Progenitor cell of endocrine pancreas (in vitro differentiated cells): ENCODE measurements around the gene C19orf33. TPM values are rescaled to one million over a fixed set of nuclear protein-coding genes. Genes with fewer than 3 reads are reported as not detected.

Experiments
- DNase-seq: peaks from one replicate; pipeline ENCODE4 v3.0.0; 2021; ENCODE audit warnings: low spot score; ENCODE audit not compliant: unreplicated experiment
- H3K27ac Mint-ChIP-seq: 2 replicates; pipeline ENCODE4 v1.8.0; 2021; ENCODE audit warnings: mild to moderate bottlenecking, moderate library complexity, mixed read lengths
- H3K27me3 Mint-ChIP-seq: 2 replicates; pipeline ENCODE4 v1.8.0; 2021; ENCODE audit warnings: mixed read lengths
- H3K36me3 Mint-ChIP-seq: 2 replicates; pipeline ENCODE4 v1.8.0; 2022; ENCODE audit warnings: mixed read lengths; ENCODE audit not compliant: insufficient read depth
- H3K4me1 Mint-ChIP-seq: 2 replicates; pipeline ENCODE4 v1.8.0; 2021; ENCODE audit warnings: low read depth, mixed read lengths
- H3K4me3 Mint-ChIP-seq: 2 replicates; pipeline ENCODE4 v1.8.0; 2021; ENCODE audit warnings: low read depth, mild to moderate bottlenecking, moderate library complexity, mixed read lengths
- H3K9me3 Mint-ChIP-seq: 2 replicates; pipeline ENCODE4 v1.8.0; 2021; ENCODE audit warnings: low read depth, mixed read lengths
- total RNA-seq: library from RNA; stranded (reverse); gene quantifications from 2 replicates; pipeline ENCODE4 v1.2.1, GENCODE V29; 2021
- TF ChIP-seq, protein P1 (sequence below): fragments of 200-600 bp; sonication (generic); IDR thresholded peaks from one replicate; pipeline ENCODE4 v1.5.0; 2021; ENCODE audit warnings: antibody characterized with exemption, mild to moderate bottlenecking; ENCODE audit not compliant: unreplicated experiment

Gene C19orf33
- total RNA-seq, 1 donor from 2014 or later = 3.5 TPM

DNA sequence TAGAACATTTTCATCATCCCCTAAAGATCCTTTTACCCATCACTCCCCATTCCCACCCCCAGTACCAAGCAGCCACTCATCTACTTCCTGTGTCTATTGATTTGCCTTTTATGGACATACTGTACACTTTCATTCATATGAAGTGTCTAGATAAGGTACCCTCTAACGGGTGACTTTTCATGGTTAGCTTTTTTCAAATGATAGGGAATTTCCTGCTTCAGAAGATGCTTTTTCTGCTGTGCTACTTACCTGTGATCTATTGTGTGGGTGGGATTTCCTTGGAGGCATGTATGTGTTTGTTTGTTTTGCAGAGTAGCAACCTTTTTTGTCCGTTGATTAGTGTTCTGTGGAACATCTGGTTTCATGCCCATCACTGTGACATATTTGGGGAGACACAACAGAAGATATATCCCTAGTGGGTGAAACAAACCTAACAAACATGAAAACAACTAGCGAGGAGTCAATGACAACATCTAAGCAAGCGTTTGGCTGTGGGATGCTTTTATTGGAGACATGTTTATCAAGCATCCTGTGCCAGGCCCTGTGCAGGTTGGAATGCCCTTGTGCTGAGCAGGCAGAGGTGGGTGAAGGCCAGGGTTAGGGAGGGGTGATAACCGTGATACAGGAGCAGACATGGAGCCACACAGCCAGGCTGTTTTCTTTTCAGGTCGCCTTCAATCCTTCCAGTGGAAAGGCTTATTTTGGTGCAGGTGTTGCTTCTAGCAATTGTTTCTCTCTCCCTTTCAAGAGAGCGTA lies 22.1 kb upstream of the C19orf33 start:
- Mint-ChIP-seq H3K9me3 (no peaks in the 10 kb centered on the region), H3K27ac (peak overlapping the region; percentile 71), H3K27me3 (no peaks in the 10 kb centered on the region), H3K4me1 (peaks cover 30% of the 10 kb centered on the region), H3K4me3 (no peak overlapping the region), H3K36me3 (peaks cover 15% of the 10 kb centered on the region)
- no peak for DNase-seq
- TF ChIP-seq, protein P1, sequence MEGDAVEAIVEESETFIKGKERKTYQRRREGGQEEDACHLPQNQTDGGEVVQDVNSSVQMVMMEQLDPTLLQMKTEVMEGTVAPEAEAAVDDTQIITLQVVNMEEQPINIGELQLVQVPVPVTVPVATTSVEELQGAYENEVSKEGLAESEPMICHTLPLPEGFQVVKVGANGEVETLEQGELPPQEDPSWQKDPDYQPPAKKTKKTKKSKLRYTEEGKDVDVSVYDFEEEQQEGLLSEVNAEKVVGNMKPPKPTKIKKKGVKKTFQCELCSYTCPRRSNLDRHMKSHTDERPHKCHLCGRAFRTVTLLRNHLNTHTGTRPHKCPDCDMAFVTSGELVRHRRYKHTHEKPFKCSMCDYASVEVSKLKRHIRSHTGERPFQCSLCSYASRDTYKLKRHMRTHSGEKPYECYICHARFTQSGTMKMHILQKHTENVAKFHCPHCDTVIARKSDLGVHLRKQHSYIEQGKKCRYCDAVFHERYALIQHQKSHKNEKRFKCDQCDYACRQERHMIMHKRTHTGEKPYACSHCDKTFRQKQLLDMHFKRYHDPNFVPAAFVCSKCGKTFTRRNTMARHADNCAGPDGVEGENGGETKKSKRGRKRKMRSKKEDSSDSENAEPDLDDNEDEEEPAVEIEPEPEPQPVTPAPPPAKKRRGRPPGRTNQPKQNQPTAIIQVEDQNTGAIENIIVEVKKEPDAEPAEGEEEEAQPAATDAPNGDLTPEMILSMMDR = no peak

DNA sequence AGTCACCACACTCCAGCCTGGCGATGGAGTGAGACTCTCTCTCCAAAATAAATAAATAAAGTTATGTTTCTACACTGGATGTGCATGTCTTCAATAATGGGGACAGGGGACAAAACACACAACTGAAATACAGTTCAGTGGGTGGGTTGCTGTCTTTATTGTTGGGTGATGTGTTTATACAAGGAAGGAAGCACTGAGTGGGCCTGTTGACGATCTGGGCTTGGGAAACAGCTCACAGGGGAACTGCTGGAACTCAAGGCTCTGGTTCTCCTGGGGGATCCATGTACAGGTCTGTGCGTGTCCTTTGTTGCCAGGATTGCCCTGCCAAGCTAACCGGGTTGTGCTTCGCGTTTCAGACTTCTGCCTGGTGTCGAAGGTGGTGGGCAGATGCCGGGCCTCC lies 20.8 kb upstream of the C19orf33 start:
- Mint-ChIP-seq H3K9me3 (no peaks in the 10 kb centered on the region), H3K4me3 (no peak overlapping the region), H3K4me1 (peaks cover 18% of the 10 kb centered on the region), H3K36me3 (peaks cover 16% of the 10 kb centered on the region), H3K27me3 (no peaks in the 10 kb centered on the region), H3K27ac (peak overlapping the region; percentile 41)
- DNase-seq = no peak
- TF ChIP-seq, protein P1 = no peak

DNA sequence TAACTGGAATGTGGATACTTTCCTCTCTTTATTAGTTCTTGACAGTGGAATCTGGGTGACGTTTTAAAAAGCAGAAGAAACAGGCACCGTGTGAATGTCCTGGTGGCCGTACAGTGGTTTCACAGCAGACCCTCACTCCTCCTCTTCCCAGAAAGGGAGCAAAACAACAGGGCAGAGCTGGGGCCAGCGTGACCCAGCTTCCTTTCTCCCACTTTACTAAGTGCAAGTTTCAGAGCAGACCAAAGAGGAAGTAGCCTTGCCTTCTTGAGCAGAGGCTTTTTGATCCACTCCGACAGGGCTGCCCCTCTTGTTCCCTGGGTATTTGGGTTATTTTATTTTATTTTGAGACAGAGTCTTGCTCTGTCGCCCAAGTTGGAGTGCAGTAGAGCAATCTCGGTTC lies 19.6 kb upstream of the C19orf33 start:
- peaks cover 16% of the 10 kb centered on the region for H3K36me3 Mint-ChIP-seq
- peak overlapping the region; percentile 67 for H3K27ac Mint-ChIP-seq
- no peaks in the 10 kb centered on the region for H3K27me3 Mint-ChIP-seq
- peaks cover 13% of the 10 kb centered on the region for H3K4me1 Mint-ChIP-seq
- H3K4me3 Mint-ChIP-seq = no peak overlapping the region
- DNase-seq = no peak
- no peaks in the 10 kb centered on the region for H3K9me3 Mint-ChIP-seq
- TF ChIP-seq, protein P1 = no peak

DNA sequence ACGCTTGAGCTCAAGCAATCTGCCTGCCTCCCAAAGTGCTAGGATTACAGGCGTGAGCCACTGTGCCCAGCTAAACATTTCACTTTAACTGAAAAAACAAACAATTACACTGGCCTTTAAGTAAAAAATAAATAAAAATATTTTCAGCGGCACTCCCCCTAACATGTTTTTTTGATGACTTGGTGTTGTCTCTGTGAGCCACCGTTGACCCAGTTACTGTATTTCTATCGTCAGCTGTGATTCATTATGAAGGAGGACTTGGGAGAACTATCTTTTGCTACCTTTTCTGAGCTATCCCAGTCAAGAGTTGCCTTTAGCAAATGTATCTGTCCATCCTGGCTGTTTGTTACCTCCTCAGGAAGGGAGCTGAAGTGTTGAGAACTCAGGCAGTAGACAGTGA lies 18.5 kb upstream of the C19orf33 start:
- Mint-ChIP-seq H3K9me3 (no peaks in the 10 kb centered on the region), H3K27ac (no peak overlapping the region), H3K36me3 (peaks cover 16% of the 10 kb centered on the region), H3K4me1 (peaks cover 10% of the 10 kb centered on the region), H3K27me3 (no peaks in the 10 kb centered on the region), H3K4me3 (no peak overlapping the region)
- DNase-seq = no peak
- TF ChIP-seq, protein P1 = no peak

DNA sequence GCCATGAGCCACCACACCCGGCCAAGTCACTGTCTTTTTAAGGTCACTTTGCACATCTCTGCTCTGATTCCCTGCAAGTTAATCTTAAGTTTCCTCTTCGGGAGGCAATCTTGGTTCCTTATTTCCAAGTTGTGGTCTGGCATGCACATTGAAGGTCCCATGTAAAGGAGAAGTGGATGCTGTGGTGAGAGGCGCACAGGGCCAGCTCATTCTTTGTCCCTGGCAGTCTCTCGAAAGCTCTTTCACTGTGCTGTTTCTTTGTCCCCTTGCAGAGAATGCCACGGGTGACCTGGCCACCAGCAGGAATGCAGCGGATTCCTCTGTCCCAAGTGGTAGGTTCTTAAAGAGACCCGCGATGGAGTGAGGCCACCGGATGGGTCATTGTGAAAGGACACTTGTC lies 16.4 kb upstream of the C19orf33 start:
- Mint-ChIP-seq H3K36me3 (peaks cover 25% of the 10 kb centered on the region), H3K27ac (peak overlapping the region; percentile 33)

More for the DNA sequence above, 16.4 kb upstream of the C19orf33 start:
- no peak for DNase-seq
- no peaks in the 10 kb centered on the region for H3K27me3 Mint-ChIP-seq
- no peaks in the 10 kb centered on the region for H3K9me3 Mint-ChIP-seq
- TF ChIP-seq, protein P1 = no peak
- no peak overlapping the region for H3K4me3 Mint-ChIP-seq
- H3K4me1 Mint-ChIP-seq = peaks cover 3% of the 10 kb centered on the region
